Measurements from ENCODE around the gene PIGR.

PIGR gene

DNA sequence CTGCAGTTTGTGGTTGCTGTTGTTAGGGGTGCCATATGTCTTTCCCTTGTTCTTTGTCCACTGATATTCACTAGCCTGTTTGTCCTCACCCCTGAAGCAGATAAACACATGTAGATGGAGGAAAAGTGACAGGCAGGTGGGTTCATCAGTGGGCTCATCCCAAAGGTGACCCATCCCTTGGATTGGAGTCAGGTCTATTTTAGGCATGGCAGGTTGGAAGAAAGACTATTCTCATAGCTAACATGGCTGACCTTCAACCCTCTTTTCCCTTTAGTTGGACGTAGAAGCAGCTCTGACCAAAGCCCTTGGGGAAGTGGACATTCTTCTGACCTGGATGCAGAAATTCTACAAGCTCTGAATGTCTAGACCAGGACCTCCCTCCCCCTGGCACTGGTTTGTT, 43.6 kb downstream of the PIGR start:
- no peaks in the 10 kb centered on the region for H3K9me3 ChIP-seq (ENCODE audit: insufficient read depth, low read length)
- H3K4me1 ChIP-seq (ENCODE audit: low read length) = peaks cover 22% of the 10 kb centered on the region
- no peaks in the 10 kb centered on the region for H3K36me3 ChIP-seq (replicated peaks; ENCODE audit: low read depth, low read length)
- no peak overlapping the region for H3K9ac ChIP-seq (ENCODE audit: low read length)
- no peak overlapping the region for H3K4me2 ChIP-seq (ENCODE audit: low read length)
- TF ChIP-seq EZH2phosphoT487 (IDR thresholded peaks at IDR 0.05; ENCODE audit: low read depth) = no peak
- TF ChIP-seq, protein P1, sequence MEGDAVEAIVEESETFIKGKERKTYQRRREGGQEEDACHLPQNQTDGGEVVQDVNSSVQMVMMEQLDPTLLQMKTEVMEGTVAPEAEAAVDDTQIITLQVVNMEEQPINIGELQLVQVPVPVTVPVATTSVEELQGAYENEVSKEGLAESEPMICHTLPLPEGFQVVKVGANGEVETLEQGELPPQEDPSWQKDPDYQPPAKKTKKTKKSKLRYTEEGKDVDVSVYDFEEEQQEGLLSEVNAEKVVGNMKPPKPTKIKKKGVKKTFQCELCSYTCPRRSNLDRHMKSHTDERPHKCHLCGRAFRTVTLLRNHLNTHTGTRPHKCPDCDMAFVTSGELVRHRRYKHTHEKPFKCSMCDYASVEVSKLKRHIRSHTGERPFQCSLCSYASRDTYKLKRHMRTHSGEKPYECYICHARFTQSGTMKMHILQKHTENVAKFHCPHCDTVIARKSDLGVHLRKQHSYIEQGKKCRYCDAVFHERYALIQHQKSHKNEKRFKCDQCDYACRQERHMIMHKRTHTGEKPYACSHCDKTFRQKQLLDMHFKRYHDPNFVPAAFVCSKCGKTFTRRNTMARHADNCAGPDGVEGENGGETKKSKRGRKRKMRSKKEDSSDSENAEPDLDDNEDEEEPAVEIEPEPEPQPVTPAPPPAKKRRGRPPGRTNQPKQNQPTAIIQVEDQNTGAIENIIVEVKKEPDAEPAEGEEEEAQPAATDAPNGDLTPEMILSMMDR (IDR thresholded peaks at IDR 0.05; ENCODE audit: low read depth, low read length) = no peak
- H2AFZ ChIP-seq (ENCODE audit: low read depth, low read length) = no peak overlapping the region
- no peak overlapping the region for H3K4me3 ChIP-seq (ENCODE audit: low read length)
- H3K27ac ChIP-seq (ENCODE audit: low read length) = no peak overlapping the region
- no peaks in the 10 kb centered on the region for H3K79me2 ChIP-seq (ENCODE audit: low read length)
- H3K27me3 ChIP-seq (ENCODE audit: low read depth, low read length) = peaks cover 8% of the 10 kb centered on the region
- no peaks in the 10 kb centered on the region for H4K20me1 ChIP-seq (ENCODE audit: insufficient read depth, low read length)

GRCh38 chr1:206901944-206902343, 44.3 kb downstream of the PIGR start:
- Histone ChIP-seq H3K27ac (ENCODE audit: low read length) (no peak overlapping the region), H3K4me3 (ENCODE audit: low read length) (no peak overlapping the region), H4K20me1 (ENCODE audit: insufficient read depth, low read length) (no peaks in the 10 kb centered on the region), H3K4me1 (ENCODE audit: low read length) (peaks cover 22% of the 10 kb centered on the region), H3K36me3 (replicated peaks; ENCODE audit: low read depth, low read length) (no peaks in the 10 kb centered on the region), H3K4me2 (ENCODE audit: low read length) (no peak overlapping the region), H3K79me2 (ENCODE audit: low read length) (no peaks in the 10 kb centered on the region), H2AFZ (ENCODE audit: low read depth, low read length) (no peak overlapping the region), H3K27me3 (ENCODE audit: low read depth, low read length) (peaks cover 13% of the 10 kb centered on the region), H3K9me3 (ENCODE audit: insufficient read depth, low read length) (no peaks in the 10 kb centered on the region), H3K9ac (ENCODE audit: low read length) (no peak overlapping the region)
- TF ChIP-seq EZH2phosphoT487 (IDR thresholded peaks at IDR 0.05; ENCODE audit: low read depth) = no peak
- TF ChIP-seq, protein P1 (IDR thresholded peaks at IDR 0.05; ENCODE audit: low read depth, low read length) = no peak

DNA sequence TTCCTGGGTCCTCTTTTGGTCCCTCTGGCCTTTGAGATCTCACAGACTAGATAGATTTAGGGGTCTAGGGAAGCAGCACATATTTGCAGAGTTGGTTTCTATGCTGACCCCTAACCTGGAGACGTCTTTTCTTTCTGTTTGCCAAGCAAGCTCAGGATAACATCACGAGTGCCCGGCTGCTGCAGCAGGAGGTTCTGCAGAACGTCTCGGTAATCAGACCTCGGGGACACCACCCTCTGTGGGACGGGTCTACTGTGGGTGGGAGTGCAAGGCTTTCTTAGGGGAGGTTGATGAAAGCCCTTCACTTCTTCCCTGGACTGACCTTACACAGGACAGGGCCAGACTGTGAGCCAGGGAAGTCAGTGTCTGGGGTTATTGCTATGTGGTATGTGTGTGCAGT, 46.1 kb downstream of the PIGR start:
- no peaks in the 10 kb centered on the region for H4K20me1 ChIP-seq (ENCODE audit: insufficient read depth, low read length)
- H3K79me2 ChIP-seq (ENCODE audit: low read length) = no peaks in the 10 kb centered on the region
- no peak overlapping the region for H3K4me3 ChIP-seq (ENCODE audit: low read length)
- TF ChIP-seq EZH2phosphoT487 (IDR thresholded peaks at IDR 0.05; ENCODE audit: low read depth) = no peak
- TF ChIP-seq, protein P1 (IDR thresholded peaks at IDR 0.05; ENCODE audit: low read depth, low read length) = no peak
- no peak overlapping the region for H3K9ac ChIP-seq (ENCODE audit: low read length)
- H3K27ac ChIP-seq (ENCODE audit: low read length) = no peak overlapping the region
- no peaks in the 10 kb centered on the region for H3K36me3 ChIP-seq (replicated peaks; ENCODE audit: low read depth, low read length)
- peaks cover 18% of the 10 kb centered on the region for H3K27me3 ChIP-seq (ENCODE audit: low read depth, low read length)
- H3K4me1 ChIP-seq (ENCODE audit: low read length) = peaks cover 6% of the 10 kb centered on the region
- H2AFZ ChIP-seq (ENCODE audit: low read depth, low read length) = no peak overlapping the region
- H3K9me3 ChIP-seq (ENCODE audit: insufficient read depth, low read length) = no peaks in the 10 kb centered on the region
- no peak overlapping the region for H3K4me2 ChIP-seq (ENCODE audit: low read length)

DNA sequence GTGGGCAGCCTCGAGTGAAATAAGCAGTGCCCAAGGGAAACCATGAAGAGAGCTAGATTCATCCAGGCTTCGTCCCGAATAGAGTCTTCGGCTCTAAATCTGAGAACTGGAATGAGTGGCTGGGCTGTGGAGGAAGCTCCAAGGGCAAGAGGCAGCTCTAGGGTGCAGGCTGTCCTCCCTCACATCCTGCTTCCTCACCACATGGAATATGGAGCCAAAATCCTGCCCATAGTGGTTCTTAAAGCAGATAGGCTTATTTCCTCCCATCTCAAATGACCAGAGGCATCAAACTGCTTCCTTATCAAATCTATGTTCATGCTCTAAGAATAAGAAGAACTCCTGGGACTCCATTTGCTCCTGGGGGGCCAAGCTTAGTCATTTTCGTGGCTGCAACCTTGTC, 46.5 kb downstream of the PIGR start:
- no peaks in the 10 kb centered on the region for H4K20me1 ChIP-seq (ENCODE audit: insufficient read depth, low read length)
- H3K27ac ChIP-seq (ENCODE audit: low read length) = no peak overlapping the region
- peaks cover 1% of the 10 kb centered on the region; the same call in 1 of the 2 replicates for H3K4me1 ChIP-seq (ENCODE audit: low read length)
- no peaks in the 10 kb centered on the region for H3K9me3 ChIP-seq (ENCODE audit: insufficient read depth, low read length)
- no peaks in the 10 kb centered on the region for H3K36me3 ChIP-seq (replicated peaks; ENCODE audit: low read depth, low read length)
- peaks cover 20% of the 10 kb centered on the region for H3K27me3 ChIP-seq (ENCODE audit: low read depth, low read length)
- no peak overlapping the region for H3K9ac ChIP-seq (ENCODE audit: low read length)
- no peak overlapping the region for H3K4me3 ChIP-seq (ENCODE audit: low read length)
- TF ChIP-seq, protein P1 (IDR thresholded peaks at IDR 0.05; ENCODE audit: low read depth, low read length) = no peak
- TF ChIP-seq EZH2phosphoT487 (IDR thresholded peaks at IDR 0.05; ENCODE audit: low read depth) = no peak
- H3K4me2 ChIP-seq (ENCODE audit: low read length) = no peak overlapping the region
- H2AFZ ChIP-seq (ENCODE audit: low read depth, low read length) = no peak overlapping the region
- H3K79me2 ChIP-seq (ENCODE audit: low read length) = no peaks in the 10 kb centered on the region
